GM18861 (cell line): ENCODE results near the gene MGARP.
"Not testable (repeated sequence)": the region's sequence is repeated elsewhere in the genome, so short reads cannot be mapped to it uniquely, and the experiment has no call there.

ENCODE experiments used
- ATAC-seq: cut with Tn5 transposase; IDR thresholded peaks from one replicate; pipeline ENCODE4 v1.9.1; 2021; ENCODE audit not compliant: unreplicated experiment

Gene MGARP

GRCh38 chr4:139295942-139296299 lies 15.9 kb upstream of the MGARP start:
- ATAC-seq: no peak

DNA sequence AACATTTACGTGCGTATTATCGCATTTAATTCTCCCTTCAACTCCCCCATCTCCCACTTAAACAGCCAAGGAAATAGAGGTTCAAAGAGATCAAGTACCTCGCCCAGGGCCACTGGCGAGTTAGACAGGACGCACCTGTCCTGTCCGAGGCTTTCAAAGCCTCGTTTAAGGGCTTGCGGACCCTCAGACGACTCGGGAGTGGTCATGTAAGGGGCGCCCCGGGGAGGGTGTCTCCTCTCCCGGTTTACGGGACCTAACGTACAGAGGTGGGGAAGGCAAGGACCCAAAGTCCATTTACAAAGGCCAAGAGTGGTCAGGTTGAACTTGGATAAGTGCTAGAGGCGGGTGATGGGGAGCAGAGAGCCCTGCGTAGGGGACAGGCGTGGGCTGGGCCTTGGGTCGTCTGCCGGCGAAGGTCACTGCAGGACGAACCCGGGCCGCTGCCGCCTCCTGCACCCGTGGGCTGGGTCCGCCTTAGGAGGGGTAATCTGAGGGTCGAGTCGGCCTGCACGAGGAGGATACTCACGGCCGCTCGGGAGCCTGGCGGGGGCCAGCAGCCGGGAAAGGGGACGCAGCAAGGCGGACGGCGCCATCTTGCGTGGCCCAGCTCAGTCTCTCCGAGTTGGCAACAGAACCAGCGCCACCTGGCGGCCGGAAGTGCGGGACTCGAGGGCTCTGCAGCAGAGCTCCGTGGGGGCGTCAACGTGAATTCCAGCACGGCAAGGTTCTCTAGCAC lies 15.3 kb upstream of the MGARP start:
- peak; percentile 84 for ATAC-seq

DNA sequence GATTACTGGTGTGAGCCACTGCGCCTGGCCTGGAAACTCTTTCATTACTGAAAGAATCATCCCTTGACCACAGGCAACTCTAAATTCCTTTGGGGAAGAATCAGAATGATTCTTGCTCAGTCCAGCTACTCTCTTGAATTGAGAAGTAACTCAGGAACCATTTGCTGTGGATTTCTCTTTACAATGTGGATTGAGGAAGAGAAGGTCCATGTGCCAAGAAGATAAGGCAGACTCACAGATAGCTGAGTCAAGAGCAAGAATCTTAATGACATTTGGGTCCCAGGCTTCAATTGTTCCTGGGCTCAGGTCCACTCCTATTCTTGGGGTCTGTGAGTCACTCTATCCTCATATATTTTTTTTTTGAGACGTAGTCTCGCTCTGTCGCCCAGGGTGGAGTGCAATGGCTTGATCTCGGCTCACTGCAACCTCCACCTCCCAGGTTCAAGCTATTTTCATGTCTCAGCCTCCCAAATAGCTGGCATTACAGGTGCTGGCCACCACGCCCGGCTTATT lies 6.2 kb upstream of the MGARP start:
- ATAC-seq: no peak

- ATAC-seq: no peak
Measured at GRCh38 chr4:139282721-139283075, 2.7 kb upstream of the MGARP start.

- ATAC-seq: no peak
Measured at GRCh38 chr4:139282065-139282720, 2.2 kb upstream of the MGARP start.

DNA sequence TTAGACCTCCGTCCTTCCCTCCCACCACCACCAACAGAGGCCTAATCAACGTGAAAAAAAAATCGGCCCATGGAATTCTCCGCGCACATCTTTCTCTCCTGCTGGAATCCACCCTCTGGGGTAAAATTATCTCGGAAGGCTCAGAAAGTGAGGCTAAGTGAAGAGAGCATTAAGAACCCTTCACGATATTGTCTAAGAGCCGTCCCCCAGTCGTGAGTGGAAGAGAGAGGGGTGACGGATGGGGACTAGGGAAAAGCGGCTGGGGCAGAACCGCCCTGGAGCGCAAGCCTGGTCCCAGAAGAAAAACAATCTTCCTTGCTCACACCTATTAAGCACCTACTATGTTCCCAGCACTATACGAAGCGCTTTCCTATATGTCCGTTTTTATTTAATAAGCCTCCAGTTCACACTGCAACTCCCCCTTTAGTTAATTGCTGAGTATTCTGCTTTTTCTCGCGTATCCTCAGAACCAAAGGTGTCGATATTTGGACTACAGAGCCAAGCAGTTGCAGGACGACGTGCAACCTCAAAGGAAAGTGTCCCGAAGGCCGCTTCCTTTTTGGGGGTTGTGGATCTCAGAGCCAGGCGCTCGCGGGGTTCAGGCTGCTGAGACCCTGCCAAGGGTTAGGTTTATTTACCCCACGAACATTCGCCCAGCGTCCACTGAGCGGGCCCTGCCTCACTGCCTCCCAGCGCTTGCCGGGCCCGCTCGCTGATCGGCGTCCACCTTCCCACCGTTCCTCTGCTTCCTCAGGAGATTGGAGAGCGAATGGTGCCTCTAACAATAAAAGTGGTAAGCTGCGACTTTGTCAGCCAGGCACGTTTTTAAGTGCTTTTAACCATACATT lies 889 bp downstream of the MGARP start:
- ATAC-seq: no peak

DNA sequence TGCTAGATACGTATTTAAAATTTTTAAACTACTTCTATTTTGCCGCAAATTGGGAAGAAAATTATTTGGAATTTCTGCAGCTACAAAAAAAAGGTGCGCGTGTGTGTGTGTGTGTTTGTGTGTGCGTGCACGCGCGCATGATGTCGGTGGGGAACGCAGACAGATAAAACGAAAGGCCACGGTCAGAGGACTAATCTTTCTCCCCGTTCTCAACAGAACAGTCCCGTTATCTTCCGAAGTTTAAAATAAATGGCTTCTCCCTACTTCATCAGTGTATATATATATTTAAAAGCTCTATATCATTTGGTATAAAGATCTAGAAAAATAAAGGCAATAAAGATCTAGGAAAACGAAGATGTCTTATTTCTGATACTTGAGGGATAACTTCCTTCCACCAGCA lies 1.5 kb downstream of the MGARP start:
- no peak for ATAC-seq

GRCh38 chr4:139275281-139275735 lies 4.7 kb downstream of the MGARP start:
- no peak for ATAC-seq

GRCh38 chr4:139274790-139275189 lies 5.2 kb downstream of the MGARP start:
- ATAC-seq: no peak

- ATAC-seq: no peak
Measured at GRCh38 chr4:139273835-139274234, 6.2 kb downstream of the MGARP start.

DNA sequence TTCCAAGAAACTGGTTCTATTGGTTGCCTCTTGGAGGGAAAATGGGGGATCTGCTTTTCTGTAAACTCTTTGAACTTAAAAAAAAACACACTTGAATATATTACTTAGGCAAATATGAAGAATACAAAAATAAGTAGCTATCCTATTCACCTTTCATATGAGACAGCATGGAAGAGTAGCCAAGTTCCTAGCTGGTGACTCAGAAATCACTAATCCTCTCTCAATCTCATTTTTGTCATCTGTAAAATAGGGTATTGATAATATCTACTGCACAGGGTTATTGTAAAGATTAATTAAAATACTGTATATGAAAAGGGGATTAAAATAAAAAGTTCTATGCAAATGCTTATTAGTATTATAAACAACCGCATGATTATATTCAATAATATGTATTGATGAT lies 12.7 kb downstream of the MGARP start:
- no peak for ATAC-seq

DNA sequence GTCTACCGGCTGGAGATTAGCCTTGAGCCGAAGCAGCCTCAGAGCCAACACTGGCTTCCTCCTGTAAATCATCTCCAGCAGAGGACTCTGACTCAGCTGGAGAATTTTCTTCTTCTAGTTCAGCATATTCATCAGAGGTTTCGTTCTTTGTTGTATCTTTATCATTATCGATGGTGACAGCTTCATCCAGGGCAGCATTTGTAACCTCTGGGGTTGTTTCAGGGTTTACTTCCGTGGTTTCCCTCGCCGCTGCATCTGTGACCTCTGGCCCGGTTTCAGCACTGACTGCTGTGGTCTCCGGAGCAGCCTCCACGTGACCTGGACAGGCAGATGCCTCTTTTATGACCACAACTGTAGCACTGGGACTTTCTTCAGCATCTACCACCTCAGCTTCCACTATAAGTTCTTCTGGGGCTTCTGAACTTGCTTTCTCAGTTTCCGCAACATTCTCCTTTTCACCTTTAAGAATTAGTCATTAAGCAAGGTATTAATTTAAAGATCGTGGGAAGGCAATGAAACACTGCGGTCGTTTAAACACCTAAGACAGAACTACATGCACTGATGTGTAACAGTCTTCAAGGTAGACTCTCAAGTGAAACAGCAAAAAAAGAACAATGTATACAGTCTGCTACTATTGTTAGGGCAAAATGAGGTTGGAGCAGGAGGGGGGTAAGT lies 13.3 kb downstream of the MGARP start:
- peak; percentile 94 for ATAC-seq

DNA sequence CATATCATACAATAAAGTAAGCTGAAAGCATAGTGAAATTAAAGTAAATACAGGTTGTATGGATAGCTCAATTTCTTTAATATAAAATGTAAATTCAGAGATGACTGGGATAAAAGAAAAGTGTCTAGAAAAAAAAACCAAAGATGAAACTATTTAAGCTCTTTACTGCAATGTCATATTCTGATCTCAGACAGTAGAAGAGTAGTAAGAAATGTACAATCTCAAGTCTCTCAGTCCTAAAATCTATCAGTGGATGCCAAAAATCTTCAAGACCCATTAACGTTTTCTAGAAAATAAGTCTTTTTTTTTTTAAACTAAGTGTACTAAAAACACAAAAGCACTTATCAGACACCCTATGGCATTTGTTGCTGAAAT lies 13.8 kb downstream of the MGARP start:
- no peak for ATAC-seq

DNA sequence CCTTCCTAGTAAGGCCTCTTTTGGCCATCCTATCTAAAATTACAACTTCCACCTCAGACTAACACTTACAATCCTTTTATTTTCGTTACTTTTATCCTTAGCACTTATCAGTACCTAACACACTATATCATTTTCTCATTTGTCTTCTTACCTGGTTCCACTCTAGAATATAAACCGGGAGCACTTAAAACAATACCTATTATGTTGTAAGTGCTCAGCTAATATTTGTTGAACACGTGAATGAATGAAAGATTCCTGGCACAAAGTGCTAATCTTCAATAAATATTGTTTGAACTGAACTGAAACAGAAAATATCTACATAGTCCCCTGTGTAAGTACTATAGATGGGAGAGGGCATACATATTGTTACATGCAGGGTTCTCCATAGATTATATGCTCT lies 14.4 kb downstream of the MGARP start:
- no peak for ATAC-seq

DNA sequence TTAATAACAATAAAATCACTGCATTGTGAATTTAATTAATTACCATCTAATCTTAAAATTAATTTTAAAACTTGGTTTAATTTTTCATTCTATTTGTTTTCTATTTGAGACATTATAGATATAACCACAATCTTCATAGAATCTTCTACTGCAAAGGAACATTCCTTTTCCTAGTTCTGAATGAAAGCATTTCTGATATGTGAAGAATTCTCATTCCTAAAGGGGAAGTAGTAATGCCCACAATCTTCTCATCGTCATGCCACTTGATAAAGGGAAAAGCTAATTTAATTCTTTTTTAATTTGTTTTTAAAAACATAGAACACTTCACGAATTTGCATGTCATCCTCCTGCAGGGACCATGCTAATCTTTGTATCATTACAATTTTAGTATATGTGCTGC lies 23.7 kb downstream of the MGARP start:
- no peak for ATAC-seq

DNA sequence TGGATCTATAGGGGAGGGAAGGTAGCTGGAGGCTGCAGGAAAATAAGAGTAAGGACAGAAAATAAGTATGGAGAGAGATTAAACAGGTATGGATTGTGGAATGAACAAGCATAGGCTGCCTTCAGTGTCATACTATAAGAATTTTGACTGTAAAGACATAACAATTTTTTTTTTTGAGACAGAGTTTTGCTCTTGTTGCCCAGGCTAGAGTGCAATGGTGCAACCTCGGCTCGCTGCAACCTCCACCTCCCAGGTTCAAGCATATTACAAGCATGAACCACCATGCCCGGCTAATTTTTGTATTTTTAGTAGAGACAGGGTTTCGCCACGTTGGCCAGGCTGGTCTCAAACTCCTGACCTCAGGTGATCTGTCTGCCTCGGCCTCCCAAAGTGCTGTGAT lies 24.4 kb downstream of the MGARP start:
- not testable (repeated sequence) for ATAC-seq

GRCh38 chr4:139253713-139254112 lies 26.3 kb downstream of the MGARP start:
- no peak for ATAC-seq

- no peak for ATAC-seq
Measured at GRCh38 chr4:139253046-139253445, 27.0 kb downstream of the MGARP start.

DNA sequence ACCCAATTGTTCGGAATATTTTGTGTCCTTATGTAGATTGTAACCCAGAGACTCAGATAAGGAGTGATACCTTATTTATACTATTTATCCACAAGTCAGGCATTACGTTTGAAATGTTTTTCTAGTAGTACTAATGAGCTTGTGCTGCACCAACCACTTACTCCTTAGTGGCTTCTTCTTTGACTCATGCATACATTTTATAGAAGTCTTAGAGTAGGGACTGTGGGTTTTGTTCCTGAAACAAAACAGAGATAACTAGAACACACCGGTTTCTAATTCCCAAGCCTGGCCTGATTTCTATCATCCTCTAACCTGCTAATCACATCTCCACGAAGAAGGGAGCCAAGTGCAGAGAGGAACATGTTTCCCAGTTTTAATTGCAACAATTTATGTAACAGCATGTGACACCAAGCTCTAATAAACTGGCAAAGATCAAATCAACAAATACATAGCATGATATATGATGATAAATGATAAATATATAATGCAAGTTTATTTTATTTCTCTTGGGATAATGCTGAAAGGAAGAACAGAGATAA lies 32.3 kb downstream of the MGARP start:
- ATAC-seq: no peak

- ATAC-seq: no peak
Measured at GRCh38 chr4:139247241-139247640, 32.8 kb downstream of the MGARP start.

DNA sequence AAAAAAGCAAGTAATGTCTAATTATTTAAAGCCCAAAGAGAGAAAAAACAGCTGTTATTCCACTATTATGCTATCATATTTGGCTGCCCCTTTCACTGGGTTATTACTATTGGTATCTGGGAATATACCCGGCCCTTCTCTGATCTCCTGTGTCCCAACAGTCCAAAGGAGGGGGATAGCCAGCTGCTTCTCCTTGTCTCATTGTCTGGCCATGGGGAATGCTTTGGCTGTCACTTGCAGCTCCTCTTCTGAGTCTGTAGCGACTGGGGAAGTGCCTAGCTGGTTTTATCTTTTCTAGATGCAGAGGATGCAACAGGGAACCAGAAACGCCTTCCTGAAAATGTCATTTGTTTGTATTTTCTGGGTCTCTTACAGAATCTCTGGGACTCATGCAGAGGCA lies 33.9 kb downstream of the MGARP start:
- no peak for ATAC-seq
